GM19239 (cell line): ENCODE measurements around the gene NACA2.
"Not testable (repeated sequence)": the region's sequence is repeated elsewhere in the genome, so short reads cannot be mapped to it uniquely, and the experiment has no call there.

Experiments
- DNase-seq: peaks from one replicate; pipeline ENCODE4 v3.0.0; 2011; ENCODE audit warnings: low spot score; ENCODE audit not compliant: insufficient read length
- FAIRE-seq: peaks from 2 replicates; lab custom pipeline; 2011; peaks lifted over from hg19 to GRCh38; lab: Jason Lieb, UNC

Gene NACA2

DNA sequence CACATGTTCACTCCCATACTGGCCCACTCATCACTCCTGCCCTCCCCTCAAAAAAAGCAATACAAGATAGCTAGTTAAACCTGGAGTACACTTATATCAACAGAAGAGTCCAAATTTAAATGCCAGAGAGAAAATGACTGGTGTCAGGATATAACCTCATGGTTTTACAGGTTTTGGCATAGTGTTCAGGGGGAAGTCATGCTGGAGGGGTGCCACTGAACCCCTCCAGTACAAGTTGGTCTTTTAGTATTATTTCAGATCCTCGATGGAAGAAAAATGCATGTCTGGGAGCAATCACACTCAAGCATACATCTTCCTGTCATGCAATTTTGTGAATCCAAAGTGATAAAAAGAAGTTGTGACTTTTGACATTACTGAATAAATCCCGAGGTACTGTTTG is 10.5 kb downstream of the NACA2 start:
- DNase-seq: no peak

DNA sequence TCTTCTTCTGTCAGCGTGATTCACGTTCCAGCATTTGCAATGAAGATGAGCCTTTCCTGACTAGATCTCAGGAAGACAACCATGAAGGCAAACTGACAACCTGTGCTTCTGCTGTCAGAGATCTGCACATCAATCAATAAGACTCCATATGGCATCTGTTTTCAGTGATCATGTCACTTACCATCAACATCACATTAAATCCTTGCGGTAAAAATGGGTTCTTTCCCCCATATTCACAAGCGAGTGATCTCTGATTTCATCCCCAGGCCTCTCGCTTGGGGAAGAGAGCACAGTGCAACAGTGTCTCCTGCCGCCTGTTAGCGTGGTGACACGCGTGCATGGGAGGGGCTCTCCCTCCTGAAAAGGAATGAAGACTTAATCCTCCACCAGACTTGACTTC is 11.1 kb downstream of the NACA2 start:
- FAIRE-seq (no peak), DNase-seq (no peak)

More for the DNA sequence above, 10.5 kb downstream of the NACA2 start:
- no peak for FAIRE-seq

DNA sequence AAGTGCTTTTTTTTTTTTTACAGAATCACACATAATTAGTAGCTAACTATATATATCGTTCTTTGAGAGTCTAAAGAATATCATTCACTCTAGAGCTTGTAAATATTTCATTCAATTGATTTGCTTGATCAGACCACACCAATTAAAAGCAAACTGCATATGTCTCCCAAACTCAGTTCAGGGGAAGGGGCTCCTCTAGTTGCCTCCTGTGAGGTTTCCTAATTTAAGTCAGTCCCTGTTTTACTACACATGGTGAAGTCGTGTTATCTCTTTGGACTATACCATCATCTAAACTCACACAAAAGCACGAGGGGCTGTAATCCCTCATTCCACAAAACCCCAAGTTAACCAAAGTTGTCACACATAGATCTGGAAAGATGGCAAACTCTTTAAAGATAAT is 11.7 kb downstream of the NACA2 start:
- FAIRE-seq (no peak), DNase-seq (no peak)

DNA sequence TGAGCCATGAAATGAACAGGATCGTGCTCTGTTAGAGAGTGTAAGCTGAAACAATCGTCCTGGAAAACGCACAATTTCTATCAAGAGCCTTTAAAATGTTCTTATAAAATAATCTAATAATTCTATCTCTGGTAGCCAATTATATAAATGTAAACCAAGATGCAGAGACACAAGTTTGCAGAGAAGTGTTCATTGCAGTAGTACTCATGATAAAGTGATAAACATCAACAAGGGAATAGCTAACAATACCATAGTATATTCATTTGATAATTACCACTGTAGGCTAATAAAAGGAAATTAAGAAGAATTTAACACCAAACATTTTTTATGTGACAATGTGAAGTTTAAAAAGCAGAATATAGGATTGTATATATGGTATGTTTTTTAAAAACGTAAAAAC is 12.4 kb downstream of the NACA2 start:
- DNase-seq (no peak), FAIRE-seq (no peak)

DNA sequence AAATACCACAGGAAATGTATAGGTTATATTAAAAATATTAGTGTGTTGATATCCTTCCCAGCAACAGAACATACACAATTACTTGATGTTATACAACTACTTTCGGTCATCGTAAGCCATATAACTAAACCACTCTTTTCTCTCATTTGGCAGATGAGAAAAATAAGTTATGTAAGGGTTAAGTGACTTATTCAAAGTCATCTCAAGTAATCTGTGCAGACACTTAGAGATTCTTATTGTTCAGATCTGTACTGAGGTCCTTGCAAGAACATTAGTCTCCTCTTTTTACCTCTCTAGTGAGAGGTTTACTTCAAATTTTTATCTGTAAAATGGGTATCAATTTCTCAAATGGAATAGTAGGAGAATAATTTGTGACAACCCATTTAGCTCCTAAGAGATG is 15.0 kb downstream of the NACA2 start:
- FAIRE-seq (no peak), DNase-seq (no peak)

DNA sequence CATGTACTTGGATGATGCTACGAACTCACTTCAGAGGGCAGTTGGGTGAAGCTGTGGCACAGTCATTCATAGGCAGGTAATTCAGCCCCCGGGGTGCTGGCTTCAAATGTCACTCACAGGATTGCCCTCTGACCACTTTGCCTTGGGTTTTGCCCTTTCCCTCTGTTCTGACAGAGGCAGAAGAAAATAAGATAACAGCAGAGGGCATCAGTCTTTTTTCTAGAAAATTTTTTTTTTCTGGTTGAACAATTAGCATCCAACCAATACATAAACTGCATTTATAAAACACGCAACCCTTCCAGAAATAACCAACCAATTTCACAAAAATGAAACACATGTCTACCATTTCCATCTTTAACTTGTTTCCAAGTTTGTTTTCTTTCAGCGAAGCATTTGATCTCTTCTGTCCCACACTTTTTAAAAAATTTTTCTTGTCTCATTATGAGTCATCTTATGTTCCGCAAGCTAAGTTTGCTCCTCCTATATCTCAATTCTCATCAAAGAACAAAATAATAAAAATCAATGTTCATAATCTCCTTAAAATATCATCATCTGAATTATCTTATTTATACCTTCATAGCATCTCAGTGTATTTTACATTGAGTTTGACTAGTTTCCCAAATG is 15.6 kb downstream of the NACA2 start:
- no peak for DNase-seq
- no peak for FAIRE-seq

DNA sequence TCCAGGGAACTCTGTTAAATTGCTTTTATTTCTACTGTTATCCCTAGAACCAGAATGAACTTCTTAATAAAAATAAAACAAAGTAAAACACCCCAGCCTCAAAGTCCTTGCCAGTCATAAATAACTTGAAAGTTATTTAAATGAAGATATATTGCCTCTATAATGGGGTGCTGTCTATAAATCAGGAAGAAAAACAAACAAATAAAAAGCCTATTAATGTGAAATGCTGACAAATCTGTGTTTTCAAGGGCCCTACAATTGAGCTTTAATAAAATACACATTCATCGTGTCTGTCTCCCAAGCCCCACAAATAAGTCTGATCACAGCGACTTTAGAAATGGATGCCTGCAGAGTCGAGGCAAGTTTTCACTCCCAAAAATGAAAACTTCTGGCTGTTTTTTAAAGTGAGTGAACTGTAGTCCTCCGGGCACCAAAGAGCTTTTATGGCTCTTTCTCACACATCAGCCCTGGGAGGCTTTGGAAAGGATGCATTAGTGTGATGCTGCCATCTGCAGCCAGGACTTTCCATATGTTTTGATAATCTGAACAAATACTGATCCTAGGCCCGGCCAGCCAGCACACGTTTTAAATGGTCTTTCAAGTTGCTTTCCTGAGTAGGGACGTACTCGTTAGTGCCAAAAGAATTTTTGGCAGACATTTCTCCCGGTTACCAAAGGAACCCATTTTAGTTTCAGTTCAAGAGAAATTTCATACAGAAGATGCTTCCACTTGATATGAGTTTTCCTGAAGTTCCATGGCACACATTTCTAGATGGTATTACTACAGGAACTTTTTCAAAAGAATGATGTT is 16.3 kb downstream of the NACA2 start:
- FAIRE-seq (no peak), DNase-seq (no peak)

DNA sequence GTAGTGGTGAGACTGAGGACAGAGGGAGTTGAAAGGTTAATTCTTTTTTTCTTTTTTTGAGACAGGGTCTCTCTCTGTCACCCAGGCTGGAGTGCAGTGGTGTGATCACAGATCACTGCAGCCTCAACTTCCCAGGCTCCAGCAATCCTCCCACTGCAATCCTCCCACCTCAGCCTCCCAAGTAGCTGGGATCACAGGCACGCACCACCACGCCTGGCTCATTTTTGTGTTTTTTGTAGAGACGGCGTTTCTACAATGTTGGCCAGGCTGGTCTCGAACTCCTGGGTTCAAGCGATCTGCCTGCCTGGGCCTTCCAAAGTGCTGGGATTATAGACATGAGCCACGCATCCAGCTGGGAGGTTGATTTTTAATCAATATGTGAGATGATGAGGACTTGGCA is 18.5 kb downstream of the NACA2 start:
- FAIRE-seq, DNase-seq: not testable (repeated sequence)

DNA sequence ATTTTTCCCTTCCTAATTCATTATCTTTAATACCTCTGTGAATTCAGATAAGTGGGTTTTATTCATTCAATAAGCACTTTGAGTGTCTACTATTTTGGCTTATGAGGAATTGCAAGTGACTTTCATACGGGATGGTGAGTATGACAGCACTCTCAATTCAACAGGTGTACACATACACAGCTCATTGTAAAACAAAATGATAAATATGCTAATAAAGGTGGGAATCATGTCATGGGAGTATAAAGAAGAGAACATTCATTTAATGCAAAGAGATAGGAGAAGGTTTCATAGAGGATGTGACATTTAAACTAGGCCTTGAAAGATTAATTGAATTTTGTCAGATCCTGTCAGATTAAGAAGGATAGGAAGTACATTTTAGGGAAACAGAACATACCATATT is 19.4 kb downstream of the NACA2 start:
- no peak for DNase-seq
- FAIRE-seq: no peak

DNA sequence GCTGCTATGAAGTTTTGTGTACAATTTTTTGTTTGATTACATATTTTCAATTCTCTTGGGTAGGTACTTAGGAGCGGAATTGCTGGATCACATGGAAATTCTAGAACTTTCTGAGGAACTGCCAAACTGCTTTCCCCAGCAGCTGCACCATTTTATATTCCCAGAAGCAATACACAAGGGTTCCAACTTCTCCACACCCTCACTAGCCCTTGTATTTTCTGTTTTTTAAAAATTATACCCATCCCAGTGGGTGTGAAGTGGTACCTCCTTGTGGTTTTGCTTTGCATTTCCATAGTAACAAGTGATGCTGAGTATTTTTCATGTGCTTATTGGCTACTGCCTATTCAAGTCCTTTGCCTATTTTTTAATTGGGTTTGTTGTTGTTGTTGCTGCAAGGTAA is 20.9 kb downstream of the NACA2 start:
- DNase-seq (no peak), FAIRE-seq (no peak)

DNA sequence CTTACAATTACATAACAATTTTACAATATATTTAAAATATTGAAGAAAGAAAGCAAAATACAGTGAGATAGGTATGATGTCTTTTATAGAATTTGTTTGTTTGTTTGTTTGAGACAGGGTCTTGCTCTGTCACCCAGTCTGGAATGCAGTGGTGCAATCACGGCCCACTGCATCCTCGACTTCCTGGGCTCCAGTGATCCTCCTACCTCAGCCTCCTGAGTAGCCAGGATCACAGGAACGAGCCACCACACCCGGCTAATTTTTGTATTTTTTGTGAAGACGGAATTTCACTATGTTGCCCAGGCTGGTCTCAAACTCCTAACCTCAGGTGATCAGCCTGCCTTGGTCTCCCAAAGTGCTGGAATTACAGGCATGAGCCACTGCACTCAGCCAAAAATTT is 21.5 kb downstream of the NACA2 start:
- not testable (repeated sequence) for FAIRE-seq

DNA sequence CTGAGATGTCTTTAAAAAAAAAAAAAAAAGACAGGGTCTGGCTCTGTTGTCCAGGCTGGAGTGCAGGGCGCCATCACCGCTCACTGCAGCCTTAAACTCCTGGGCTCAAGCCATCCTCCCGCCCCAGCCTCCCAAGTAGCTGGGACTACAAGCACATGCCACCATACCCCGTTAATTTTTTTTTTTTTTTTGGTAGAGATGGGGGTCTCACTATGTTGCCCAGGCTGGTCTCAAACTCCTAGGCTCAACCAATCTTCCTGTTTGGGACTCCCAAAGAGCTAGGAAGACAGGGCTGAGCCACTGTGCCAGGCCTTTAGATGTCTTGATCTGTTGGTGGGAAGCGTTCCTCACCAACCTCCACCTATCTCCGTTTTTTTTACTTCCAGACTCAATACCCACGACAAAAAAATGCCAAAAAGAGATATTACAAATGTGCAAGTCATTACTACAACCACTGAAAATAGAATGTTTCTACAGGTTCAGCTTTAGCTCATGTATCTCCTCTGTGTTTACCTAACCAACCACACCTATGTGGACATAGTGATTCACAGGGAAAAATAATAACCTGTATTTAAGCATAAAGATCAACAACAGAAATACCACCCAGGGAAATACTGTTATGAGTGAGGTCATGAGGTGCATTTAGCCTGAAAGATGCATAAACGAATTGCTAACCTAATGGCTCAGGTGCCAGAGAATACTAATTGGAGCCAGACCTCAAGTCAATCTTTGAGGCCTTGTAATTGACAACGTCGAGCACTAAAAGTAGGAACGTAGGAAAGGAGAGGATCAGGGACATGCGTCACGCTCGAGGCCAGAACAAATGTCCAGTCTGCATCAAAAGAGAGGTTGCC is 22.6 kb downstream of the NACA2 start:
- DNase-seq (no peak), FAIRE-seq (no peak)

More for the DNA sequence above, 21.5 kb downstream of the NACA2 start:
- not testable (repeated sequence) for DNase-seq

DNA sequence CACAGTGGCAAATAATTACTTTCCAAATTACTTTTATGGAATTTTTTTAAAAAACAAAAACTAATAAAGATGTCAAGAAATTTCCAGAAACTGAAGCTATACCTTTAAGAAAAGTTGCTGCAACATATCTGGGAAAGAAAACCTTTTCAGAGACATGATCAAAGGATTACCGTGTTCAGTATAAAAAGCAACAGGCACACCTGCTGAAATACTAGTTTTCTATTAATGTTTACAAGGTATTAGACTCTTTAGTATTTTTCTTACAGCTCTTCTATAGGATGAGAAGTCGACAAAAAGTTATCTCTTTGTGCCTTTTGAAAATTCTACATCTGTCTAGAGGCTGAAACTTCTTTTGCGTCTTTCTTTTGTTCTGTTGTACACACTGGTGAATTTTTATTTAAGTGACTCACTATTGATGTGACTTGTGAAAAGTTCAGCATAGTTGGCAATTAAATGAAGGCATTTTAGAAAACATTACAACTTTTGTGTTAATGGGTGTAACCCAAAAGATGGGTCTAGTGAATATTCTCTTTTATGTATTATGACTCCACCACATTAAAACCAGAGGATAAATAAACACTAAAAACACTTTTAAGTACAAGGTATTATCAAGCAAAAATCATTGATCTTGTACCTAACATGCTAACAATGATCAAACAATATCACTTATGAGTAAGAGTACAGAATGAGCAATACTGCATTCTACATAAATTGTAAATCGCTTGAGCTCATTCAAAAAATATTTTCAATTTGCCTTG is 23.8 kb downstream of the NACA2 start:
- FAIRE-seq (no peak), DNase-seq (no peak)

DNA sequence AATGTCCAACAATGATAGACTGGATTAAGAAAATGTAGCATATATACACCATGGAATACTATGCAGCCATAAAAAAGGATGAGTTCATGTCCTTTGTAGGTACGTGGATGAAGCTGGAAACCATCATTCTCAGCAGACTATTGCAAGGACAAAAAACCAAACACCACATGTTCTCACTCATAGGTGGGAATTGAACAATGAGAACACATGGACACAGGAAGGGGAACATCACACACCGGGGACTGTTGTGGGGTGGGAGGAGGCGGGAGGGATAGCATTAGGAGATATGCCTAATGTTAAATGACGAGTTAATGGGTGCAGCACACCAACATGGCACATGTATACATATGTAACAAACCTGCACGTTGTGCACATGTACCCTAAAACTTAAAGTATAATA is 24.6 kb downstream of the NACA2 start:
- FAIRE-seq, DNase-seq: not testable (repeated sequence)

DNA sequence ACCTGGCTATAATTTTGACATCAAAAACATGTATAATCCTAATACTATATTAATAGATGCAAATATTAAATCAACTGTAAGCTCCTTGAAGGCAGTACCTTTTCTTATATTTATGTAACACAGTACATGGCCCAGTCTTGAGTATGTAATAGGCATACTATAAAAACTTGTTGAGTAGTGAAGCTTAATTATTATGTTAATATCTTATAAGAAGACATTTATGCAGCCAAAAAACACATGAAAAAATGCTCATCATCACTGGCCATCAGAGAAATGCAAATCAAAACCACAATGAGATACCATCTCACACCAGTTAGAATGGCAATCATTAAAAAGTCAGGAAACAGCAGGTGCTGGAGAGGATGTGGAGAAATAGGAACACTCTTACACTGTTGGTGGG is 25.2 kb downstream of the NACA2 start:
- not testable (repeated sequence) for FAIRE-seq, DNase-seq

DNA sequence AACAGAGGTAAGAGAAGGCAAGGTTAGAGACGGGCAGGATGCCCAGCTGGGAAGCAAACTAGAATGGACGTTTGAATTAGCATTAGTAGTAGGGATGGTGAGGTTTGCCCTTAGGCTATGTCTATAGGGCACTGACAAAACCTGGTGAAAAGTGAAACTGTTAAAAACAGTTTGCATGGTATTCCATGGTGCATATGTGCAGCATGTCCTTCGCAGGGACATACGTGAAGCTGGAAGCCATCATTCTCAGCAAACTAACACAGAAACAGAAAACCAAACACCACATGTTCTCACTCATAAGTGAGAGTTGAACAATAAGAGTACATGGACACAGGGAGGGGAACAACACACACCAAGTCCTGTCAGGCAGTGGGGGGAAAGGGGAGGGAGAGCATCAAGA is 25.8 kb downstream of the NACA2 start:
- no peak for FAIRE-seq
- DNase-seq: no peak

DNA sequence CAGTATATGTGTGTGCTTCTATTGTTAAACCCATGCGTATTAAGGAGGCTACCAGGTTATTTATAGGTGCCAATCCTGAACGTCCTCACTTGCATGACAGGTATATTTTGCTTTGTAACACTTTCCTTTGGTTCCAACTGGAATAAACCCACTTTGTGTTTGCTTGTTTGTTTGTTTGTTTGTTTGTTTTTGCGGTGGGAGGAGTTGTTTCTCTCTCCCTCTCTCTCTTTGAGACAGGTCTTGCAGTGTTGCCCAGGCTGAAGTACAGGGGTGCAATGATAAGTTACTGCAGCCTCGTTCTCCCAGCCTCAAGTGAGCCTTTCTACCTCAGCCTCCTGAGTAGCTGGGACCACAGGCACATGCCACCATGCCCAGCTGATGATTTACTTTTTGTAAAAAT is 28.7 kb downstream of the NACA2 start:
- no peak for DNase-seq
- FAIRE-seq: no peak

DNA sequence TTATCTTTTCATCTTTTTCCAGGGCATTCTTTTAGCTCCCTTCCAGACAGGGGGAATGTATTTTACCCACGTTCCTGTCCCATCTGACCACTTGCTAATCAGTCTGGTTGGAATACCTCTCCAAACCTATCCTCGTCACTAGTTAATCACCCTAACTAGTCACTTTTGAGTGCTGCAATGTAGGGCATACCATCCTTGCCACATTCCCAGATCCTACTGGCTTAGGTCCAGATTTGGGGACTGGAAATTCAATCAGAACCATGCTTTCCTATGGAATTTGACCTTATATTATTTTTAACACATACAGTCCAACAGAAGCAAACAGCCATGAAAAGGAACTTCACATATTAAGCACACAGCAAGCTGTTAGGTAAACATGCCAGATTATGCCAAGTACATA is 29.7 kb downstream of the NACA2 start:
- DNase-seq (no peak), FAIRE-seq (no peak)

DNA sequence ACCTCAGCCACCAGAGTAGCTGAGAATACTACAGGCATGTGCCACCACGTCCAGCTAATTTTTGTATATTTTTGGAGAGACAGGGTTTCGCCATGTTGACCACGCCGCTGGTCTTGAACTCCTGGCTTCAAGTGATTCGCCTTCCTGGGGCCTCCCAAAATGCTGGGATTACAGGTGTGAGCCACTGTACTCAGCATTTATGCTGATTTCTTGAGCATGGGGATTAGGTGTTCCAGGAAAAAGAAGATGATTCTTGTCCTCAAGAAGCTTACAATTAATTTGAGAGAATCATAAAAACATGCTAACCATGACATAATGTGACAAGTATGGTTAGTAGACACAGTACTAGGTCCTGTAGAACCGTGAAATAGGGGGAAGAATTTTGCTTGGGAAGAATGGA is 30.9 kb downstream of the NACA2 start:
- no peak for FAIRE-seq
- DNase-seq: no peak
